Breast epithelium (tissue), 4 donors: ENCODE results near the gene CPED1. TPM values are rescaled to one million over a fixed set of nuclear protein-coding genes. Genes with fewer than 3 reads are reported as not detected.

ENCODE experiments used
- DNase-seq, 2 donors: peaks; one replicate each; pipeline ENCODE4 v3.0.0-alpha.2; 2019; ENCODE audit warnings: low spot score in 2 of 2
- H3K27ac ChIP-seq, 2 donors: fragments of 200-600 bp; sonication (generic) in 1 of 2; one replicate each; pipeline ENCODE4 v1.5.1; 2016 to 2019; ENCODE audit warnings: mild to moderate bottlenecking in 1 of 2
- H3K27me3 ChIP-seq, 2 donors: fragments of 200-600 bp; sonication (generic) in 1 of 2; one replicate each; pipeline versions ENCODE4 v1.5.1 to v1.6.0; 2017 to 2019; ENCODE audit warnings: control low read depth in 1 of 2, mild to moderate bottlenecking in 1 of 2
- H3K36me3 ChIP-seq: fragments of 200-600 bp; one replicate; pipeline ENCODE4 v1.5.1; 2019
- H3K4me1 ChIP-seq, 2 donors: fragments of 200-600 bp; sonication (generic); one replicate each; pipeline ENCODE4 v1.5.1; 2016 to 2019; ENCODE audit warnings: control low read depth in 1 of 2
- H3K4me3 ChIP-seq, 3 donors: fragments of 200-600 bp; sonication (generic); 1 replicate in 2 of 3; 2 replicates in 1 of 3; pipeline ENCODE4 v1.5.1; 2016 to 2019; ENCODE audit warnings: mild to moderate bottlenecking in 3 of 3, moderate library complexity in 2 of 3
- H3K9me3 ChIP-seq, 2 donors: fragments of 200-600 bp; sonication (generic) in 1 of 2; one replicate each; pipeline ENCODE4 v1.5.1; 2016 to 2019; ENCODE audit warnings: control low read depth in 1 of 2
- CTCF ChIP-seq, 3 donors: fragments of 450-650 bp; IDR thresholded peaks; one replicate each; pipeline ENCODE4 v1.5.1; 2016 to 2017; ENCODE audit warnings: antibody characterized with exemption in 3 of 3, mild to moderate bottlenecking in 3 of 3, moderate library complexity in 3 of 3
- POLR2A ChIP-seq: fragments of 450-650 bp; IDR thresholded peaks from one replicate; pipeline ENCODE4 v1.6.1; 2016; ENCODE audit warnings: antibody characterized with exemption, mild to moderate bottlenecking, moderate library complexity
- POLR2AphosphoS5 ChIP-seq, 3 donors: sonication (generic); formaldehyde crosslinking; IDR thresholded peaks; one replicate each; pipeline ENCODE4 v1.6.1; 2017; ENCODE audit warnings: antibody characterized with exemption in 3 of 3
- intact Hi-C: fragments of 100-400 bp; cut with DNase I; formaldehyde crosslinking; loops from one replicate; pipeline ENCODE4 v1.15.1; 2023; ENCODE audit warnings: low total_unique reads
- total RNA-seq, 3 donors: library from RNA; depleted of rRNA; stranded (reverse); fragments of >200 nt; gene quantifications; one replicate each; pipeline ENCODE4 v1.1.0, GENCODE V29; 2016

CPED1 gene
- total RNA-seq, 3 donors from 2014 or later: 14.3 to 29.3 (median 15.4) TPM

DNA sequence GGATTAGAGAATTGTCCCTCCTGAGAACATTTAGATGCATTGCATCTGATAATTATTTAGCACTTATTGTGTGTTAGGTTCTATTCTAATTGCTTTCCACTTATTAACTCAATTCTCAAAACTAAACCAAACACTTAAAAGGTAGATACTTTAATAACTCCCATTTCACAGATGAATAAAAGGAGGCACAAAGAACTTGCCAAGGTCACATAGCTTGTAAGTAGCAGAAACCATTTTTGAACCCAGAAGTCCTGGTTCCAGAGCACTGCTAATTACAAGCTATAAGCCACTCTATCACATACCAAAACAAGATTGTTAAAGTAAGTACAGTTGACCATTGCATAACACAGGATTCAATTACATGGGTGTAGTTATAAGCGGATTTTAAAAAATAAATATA lies 164.9 kb downstream of the CPED1 start:
- Histone ChIP-seq H3K27ac (no peak overlapping the region), H3K36me3 (no peaks in the 10 kb centered on the region), H3K4me1 (no peaks in the 10 kb centered on the region), H3K4me3 (no peak overlapping the region), H3K27me3 (no peaks in the 10 kb centered on the region), H3K9me3 (no peaks in the 10 kb centered on the region)
- intact Hi-C loops: no loop called here
- TF ChIP-seq POLR2AphosphoS5 (IDR thresholded peaks at IDR 0.05) (no peak), POLR2A (no peak), CTCF (IDR thresholded peaks at IDR 0.05) (no peak)
- no peak for DNase-seq

DNA sequence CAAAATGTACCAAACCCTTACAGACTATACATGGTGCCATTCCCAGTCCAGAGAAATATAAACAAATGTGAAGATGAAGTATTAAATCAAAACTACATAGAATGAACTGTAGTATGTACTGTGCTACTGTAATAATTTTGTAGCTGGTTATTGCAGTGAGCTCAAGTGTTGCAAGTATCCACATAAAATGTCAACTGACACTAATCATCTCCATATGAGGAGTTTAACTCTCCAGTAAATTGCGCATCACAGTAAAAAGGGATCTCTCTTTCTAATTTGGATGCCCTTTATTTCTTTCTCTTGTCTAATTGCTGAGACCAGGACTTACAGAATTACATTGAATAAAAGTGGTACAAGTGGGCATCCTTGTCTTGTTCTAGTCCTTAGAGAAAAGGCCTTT lies 165.5 kb downstream of the CPED1 start:
- H3K36me3 ChIP-seq: no peaks in the 10 kb centered on the region
- intact Hi-C loops: no loop called here
- no peak overlapping the region for H3K27ac ChIP-seq
- no peak overlapping the region for H3K4me3 ChIP-seq
- H3K4me1 ChIP-seq: no peaks in the 10 kb centered on the region
- TF ChIP-seq POLR2AphosphoS5 (IDR thresholded peaks at IDR 0.05) (no peak), POLR2A (no peak), CTCF (IDR thresholded peaks at IDR 0.05) (no peak)
- no peak for DNase-seq
- H3K9me3 ChIP-seq: no peaks in the 10 kb centered on the region
- no peaks in the 10 kb centered on the region for H3K27me3 ChIP-seq

- H3K9me3 ChIP-seq: no peaks in the 10 kb centered on the region
- H3K4me1 ChIP-seq: no peaks in the 10 kb centered on the region
- H3K36me3 ChIP-seq: no peaks in the 10 kb centered on the region
- no peak overlapping the region for H3K4me3 ChIP-seq
- no peak overlapping the region for H3K27ac ChIP-seq
- H3K27me3 ChIP-seq: no peaks in the 10 kb centered on the region
- no peak for DNase-seq
- intact Hi-C loops: no loop called here
- TF ChIP-seq POLR2AphosphoS5 (IDR thresholded peaks at IDR 0.05): no peak
- no peak for TF ChIP-seq CTCF (IDR thresholded peaks at IDR 0.05)
- no peak for TF ChIP-seq POLR2A
These were observed 168.3 kb downstream of the CPED1 start for GRCh38 chr7:121156825-121157224.

- TF ChIP-seq POLR2A (no peak), CTCF (IDR thresholded peaks at IDR 0.05) (no peak), POLR2AphosphoS5 (IDR thresholded peaks at IDR 0.05) (no peak)
These were observed 168.8 kb downstream of the CPED1 start for GRCh38 chr7:121157341-121157751.

DNA sequence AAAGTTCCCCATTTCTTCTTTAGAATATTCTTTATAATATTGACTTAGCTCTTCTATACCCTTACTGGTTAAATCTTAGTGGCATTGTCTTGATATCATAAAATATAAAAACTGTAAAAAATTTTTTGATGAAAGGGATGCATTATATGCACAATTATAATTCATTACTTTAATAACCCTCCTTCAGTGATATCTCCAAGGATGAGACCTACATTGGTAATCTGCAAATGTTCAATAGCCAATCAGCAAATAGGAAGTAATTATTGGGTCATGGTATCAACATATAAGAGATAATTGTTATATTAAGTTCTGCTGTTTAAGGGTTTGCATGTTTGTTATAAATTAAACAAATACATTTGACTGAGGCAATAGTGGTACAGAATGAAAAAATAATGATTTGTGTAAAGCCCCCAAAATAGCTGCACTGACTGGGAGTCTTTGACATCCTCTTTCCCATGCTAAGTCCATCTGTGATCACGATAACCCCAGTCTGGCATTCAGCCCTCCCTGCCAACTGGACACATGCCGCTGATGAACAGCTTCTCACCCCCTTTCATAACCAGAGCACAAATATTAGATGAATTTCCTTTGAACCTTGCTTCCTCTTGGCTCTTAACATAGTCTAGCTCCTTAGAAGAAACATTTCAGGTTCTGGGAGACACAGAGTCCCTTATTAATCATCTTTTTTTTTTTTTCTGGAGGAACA lies 169.5 kb downstream of the CPED1 start:
- intact Hi-C loops: no loop called here
- Histone ChIP-seq H3K36me3 (no peaks in the 10 kb centered on the region), H3K4me1 (no peaks in the 10 kb centered on the region), H3K9me3 (no peaks in the 10 kb centered on the region), H3K27ac (no peak overlapping the region), H3K27me3 (no peaks in the 10 kb centered on the region), H3K4me3 (no peak overlapping the region)
- no peak for TF ChIP-seq POLR2AphosphoS5 (IDR thresholded peaks at IDR 0.05)
- no peak for TF ChIP-seq CTCF (IDR thresholded peaks at IDR 0.05)
- TF ChIP-seq POLR2A: no peak
- DNase-seq: no peak

More at GRCh38 chr7:121157341-121157751, 168.8 kb downstream of the CPED1 start:
- no peak for DNase-seq
- no peaks in the 10 kb centered on the region for H3K36me3 ChIP-seq
- H3K4me1 ChIP-seq: no peaks in the 10 kb centered on the region
- no peak overlapping the region for H3K27ac ChIP-seq
- no peaks in the 10 kb centered on the region for H3K9me3 ChIP-seq
- intact Hi-C loops: no loop called here
- no peaks in the 10 kb centered on the region for H3K27me3 ChIP-seq
- H3K4me3 ChIP-seq: no peak overlapping the region
